Stomach (tissue), 9 donors: ENCODE results near the gene TDRD7. TPM values are rescaled to one million over a fixed set of nuclear protein-coding genes. Genes with fewer than 3 reads are reported as not detected.

ENCODE experiments used
- DNase-seq, 2 donors: peaks; one replicate each; pipeline versions ENCODE4 v3.0.0 to v3.0.0-alpha.2; 2013 to 2019
- H3K27ac ChIP-seq, 5 donors: fragments of 200-600 bp in 4 of 5; sonication (generic) in 4 of 5; one replicate each; pipeline ENCODE4 v1.5.1; 2013 to 2019; ENCODE audit warnings: mild to moderate bottlenecking in 1 of 5, moderate library complexity in 1 of 5
- H3K27me3 ChIP-seq, 3 donors: fragments of 200-600 bp; sonication (generic); one replicate each; pipeline ENCODE4 v1.5.1; 2017 to 2019; ENCODE audit warnings: mixed run types in 1 of 3
- H3K36me3 ChIP-seq, 4 donors: fragments of 200-600 bp; sonication (generic); 1 replicate in 3 of 4; 2 replicates in 1 of 4; pipeline ENCODE4 v1.5.1; 2016 to 2019
- H3K4me1 ChIP-seq, 4 donors: fragments of 200-600 bp; sonication (generic); one replicate each; pipeline ENCODE4 v1.5.1; 2016 to 2019
- H3K4me3 ChIP-seq, 4 donors: fragments of 200-600 bp; sonication (generic) in 3 of 4; one replicate each; pipeline ENCODE4 v1.5.1; 2016 to 2019; ENCODE audit warnings: mild to moderate bottlenecking in 1 of 4
- H3K9me3 ChIP-seq, 4 donors: fragments of 200-600 bp; sonication (generic); one replicate each; pipeline ENCODE4 v1.5.1; 2016 to 2019
- CTCF ChIP-seq, 7 experiments: fragments of 450-650 bp in 4 of 7; fragments of 200-600 bp in 3 of 7; sonication (generic) in 3 of 7; IDR thresholded peaks; one replicate each; pipeline ENCODE4 v1.5.1; 2016 to 2019; ENCODE audit warnings: antibody characterized with exemption in 7 of 7, control low read depth in 2 of 7, mild to moderate bottlenecking in 1 of 7
- EP300 ChIP-seq: sonication (generic); formaldehyde crosslinking; IDR thresholded peaks from one replicate; pipeline ENCODE4 v1.6.1; 2017; ENCODE audit warnings: antibody characterized with exemption
- POLR2A ChIP-seq, 4 donors: fragments of 450-650 bp; IDR thresholded peaks; one replicate each; pipeline ENCODE4 v1.6.1; 2016; ENCODE audit warnings: antibody characterized with exemption in 4 of 4, control low read depth in 2 of 4, mild to moderate bottlenecking in 1 of 4, moderate library complexity in 1 of 4
- POLR2AphosphoS5 ChIP-seq, 3 donors: sonication (generic); formaldehyde crosslinking; IDR thresholded peaks; one replicate each; pipeline ENCODE4 v1.6.1; 2016; ENCODE audit warnings: antibody characterized with exemption in 3 of 3
- WGBS, 5 donors: extraction: QIAGEN DNeasy Blood & Tissue Kit in 3 of 5; methylation state at CpG; one replicate each; pipeline versions ENCODE4 v1.1.5 to v1.1.7; 2013 to 2018; 5-methylcytosine and 5-hydroxymethylcytosine counted together
- intact Hi-C: fragments of 100-400 bp; cut with DNase I; formaldehyde crosslinking; loops from one replicate; pipeline ENCODE4 v1.15.1; 2023; ENCODE audit warnings: low total_unique reads
- polyA plus RNA-seq, 3 donors: library from polyadenylated mRNA; stranded (reverse); fragments of 200-250 nt; gene quantifications; one replicate each; pipeline ENCODE4 v1.2.3, GENCODE V29; 2013
- total RNA-seq, 5 donors: library from RNA; depleted of rRNA; stranded (reverse); fragments of >200 nt; gene quantifications; one replicate each; pipeline versions ENCODE4 v1.1.0 to v1.2.3, GENCODE V29; 2014 to 2016
- donor health status: healthy with polysubstance abuse.
- donor health status: Bipolar disorder and iron deficiency.
- donor health status: healthy.

The TDRD7 gene
- total and polyA plus RNA-seq, 8 donors, result 4.7 to 20.1 (median 9.1) TPM

DNA sequence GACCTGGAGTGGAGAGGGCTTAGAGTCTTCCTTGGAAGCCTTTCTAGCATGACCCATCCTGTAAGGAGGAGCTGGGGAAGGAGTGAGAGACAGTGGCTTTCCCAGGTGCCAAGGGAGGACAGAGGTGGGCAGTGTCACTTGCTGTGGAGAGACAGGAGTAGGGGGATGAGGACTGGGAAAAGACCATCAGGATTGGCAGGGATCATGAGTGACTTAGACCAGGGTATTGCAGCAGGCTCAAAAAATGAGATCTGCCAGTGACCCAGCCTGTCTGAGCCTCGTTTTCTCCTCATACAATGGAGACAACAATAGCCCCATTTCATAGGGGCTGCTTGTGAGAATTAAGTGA lies 91.9 kb downstream of the TDRD7 start:
- no peak for TF ChIP-seq CTCF (IDR thresholded peaks at IDR 0.05)
- no peak for TF ChIP-seq EP300
- no peak for TF ChIP-seq POLR2A (IDR thresholded peaks at IDR 0.05)
- TF ChIP-seq POLR2AphosphoS5 (IDR thresholded peaks at IDR 0.05), result no peak
- Histone ChIP-seq H3K36me3 (no peaks in the 10 kb centered on the region), H3K27me3 (peaks cover 0 to 18% (median 18%) of the 10 kb centered on the region in 3 donors), H3K4me3 (peak overlapping the region in 2 of 4 donors; percentile 66 to 84), H3K4me1 (peaks cover 23 to 60% (median 44%) of the 10 kb centered on the region in 4 donors), H3K9me3 (no peaks in the 10 kb centered on the region), H3K27ac (peak overlapping the region; percentile 68 to 92 (median 86))
- intact Hi-C loops, result no loop called here
- no peak for DNase-seq
- 43 to 75% (median 45%) methylated on average over 1 of the region's 1 CpG for WGBS, 5 donors

DNA sequence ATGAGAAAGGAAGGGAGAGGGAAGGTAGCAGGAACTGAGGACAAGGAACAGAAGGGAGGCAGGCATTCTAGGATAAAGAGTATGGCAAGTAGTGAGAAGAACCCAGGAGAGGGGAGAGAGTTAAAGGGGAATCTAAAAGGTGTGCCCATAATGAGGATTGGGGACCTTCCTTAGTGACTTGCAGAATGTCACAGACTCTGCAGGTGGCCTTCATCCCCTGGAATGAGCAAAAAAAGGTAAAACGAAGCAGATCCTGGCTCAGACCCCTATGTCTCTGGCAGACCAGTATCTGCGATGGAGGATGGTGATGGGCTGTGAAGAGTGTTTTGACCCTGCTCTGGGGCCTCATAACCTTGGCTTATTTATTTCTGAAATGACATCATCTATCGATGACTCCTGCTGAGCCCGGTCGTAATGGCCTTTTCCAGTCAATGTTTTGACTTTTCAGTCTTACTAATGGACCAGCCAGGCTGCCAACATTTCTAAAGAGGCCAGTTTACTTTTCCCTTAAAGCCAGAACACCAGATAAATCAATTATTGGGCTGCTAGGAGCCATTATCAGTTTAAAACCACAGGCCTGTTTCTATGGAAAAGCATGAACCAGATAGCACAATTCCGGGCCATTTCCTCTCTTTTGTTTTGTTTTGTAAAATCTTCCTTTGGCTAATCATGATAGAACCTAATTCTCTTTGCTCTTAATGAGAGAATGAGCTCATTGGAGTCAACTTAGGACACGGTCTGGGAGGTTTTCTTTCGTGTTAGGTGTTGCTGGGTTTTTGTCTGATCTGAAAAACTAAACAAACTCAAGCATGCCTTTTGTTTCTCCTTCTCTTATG lies 92.7 kb downstream of the TDRD7 start:
- H3K9me3 ChIP-seq, result no peaks in the 10 kb centered on the region
- WGBS, 5 donors, result 16 to 45% (median 20%) methylated on average over 8 of the region's 8 CpGs

DNA sequence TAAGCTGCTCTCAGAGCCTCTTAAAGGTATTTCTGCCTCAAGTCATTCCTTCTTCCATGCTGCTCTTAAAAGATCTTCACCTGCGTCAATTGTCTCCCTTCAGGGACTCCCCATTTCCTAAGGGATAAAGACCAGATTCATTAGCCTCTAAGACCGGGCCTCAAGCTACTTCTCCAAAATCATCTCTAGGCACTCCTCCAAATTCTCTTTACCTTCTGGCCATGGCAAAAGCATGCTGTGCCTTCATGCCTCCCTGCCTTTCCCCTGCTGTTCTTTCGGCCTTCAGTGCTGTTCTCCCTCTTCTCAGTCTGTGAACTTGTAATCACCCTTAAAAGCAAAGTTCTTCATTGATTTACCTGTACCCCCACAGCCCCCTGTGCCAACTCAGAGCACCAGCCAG lies 93.9 kb downstream of the TDRD7 start:
- H3K4me3 ChIP-seq, result no peak overlapping the region
- intact Hi-C loops, result no loop called here
- H3K9me3 ChIP-seq, result no peaks in the 10 kb centered on the region
- WGBS, 5 donors, result 90 to 100% (median 92%) methylated on average over 3 of the region's 3 CpGs
- H3K4me1 ChIP-seq, result peaks cover 23 to 60% (median 42%) of the 10 kb centered on the region in 4 donors
- H3K36me3 ChIP-seq, result no peaks in the 10 kb centered on the region
- TF ChIP-seq EP300, result no peak
- no peak for TF ChIP-seq CTCF (IDR thresholded peaks at IDR 0.05)
- no peak for TF ChIP-seq POLR2AphosphoS5 (IDR thresholded peaks at IDR 0.05)
- TF ChIP-seq POLR2A (IDR thresholded peaks at IDR 0.05), result no peak
- peak overlapping the region in 2 of 5 donors; percentile 86 to 92 for H3K27ac ChIP-seq
- no peak for DNase-seq
- peaks cover 0 to 18% (median 13%) of the 10 kb centered on the region in 3 donors for H3K27me3 ChIP-seq

More for the DNA sequence above, 92.7 kb downstream of the TDRD7 start:
- Histone ChIP-seq H3K27ac (peak overlapping the region; percentile 68 to 92 (median 86)), H3K4me1 (peaks cover 23 to 66% (median 44%) of the 10 kb centered on the region in 4 donors), H3K4me3 (peak overlapping the region in 1 of 4 donors; percentile 84), H3K36me3 (no peaks in the 10 kb centered on the region), H3K27me3 (peaks cover 0 to 18% (median 18%) of the 10 kb centered on the region in 3 donors)
- intact Hi-C loops, result no loop called here
- DNase-seq, result peak in 1 of 2 donors; percentile 50
- no peak for TF ChIP-seq EP300
- peak in 1 of 3 donors; percentile 79 for TF ChIP-seq POLR2AphosphoS5 (IDR thresholded peaks at IDR 0.05)
- TF ChIP-seq CTCF (IDR thresholded peaks at IDR 0.05), result no peak

GRCh38 chr9:97506306-97506705 lies 94.4 kb downstream of the TDRD7 start:
- WGBS, 5 donors, result 78 to 91% (median 82%) methylated on average over 4 of the region's 4 CpGs
- Histone ChIP-seq H3K4me1 (peaks cover 23 to 60% (median 39%) of the 10 kb centered on the region in 4 donors), H3K9me3 (no peaks in the 10 kb centered on the region), H3K27ac (peak overlapping the region in 2 of 5 donors; percentile 86 to 92), H3K27me3 (peaks cover 0 to 18% (median 13%) of the 10 kb centered on the region in 3 donors), H3K36me3 (no peaks in the 10 kb centered on the region), H3K4me3 (no peak overlapping the region)
- TF ChIP-seq POLR2AphosphoS5 (IDR thresholded peaks at IDR 0.05) (no peak), POLR2A (IDR thresholded peaks at IDR 0.05) (no peak), EP300 (no peak), CTCF (IDR thresholded peaks at IDR 0.05) (no peak)
- intact Hi-C loops, result no loop called here
- no peak for DNase-seq
